ENCODE data around the gene ODC1.

Gene ODC1

GRCh38 chr2:10393640-10393982 lies 54.5 kb downstream of the ODC1 start:
- TF ChIP-seq, protein P1, sequence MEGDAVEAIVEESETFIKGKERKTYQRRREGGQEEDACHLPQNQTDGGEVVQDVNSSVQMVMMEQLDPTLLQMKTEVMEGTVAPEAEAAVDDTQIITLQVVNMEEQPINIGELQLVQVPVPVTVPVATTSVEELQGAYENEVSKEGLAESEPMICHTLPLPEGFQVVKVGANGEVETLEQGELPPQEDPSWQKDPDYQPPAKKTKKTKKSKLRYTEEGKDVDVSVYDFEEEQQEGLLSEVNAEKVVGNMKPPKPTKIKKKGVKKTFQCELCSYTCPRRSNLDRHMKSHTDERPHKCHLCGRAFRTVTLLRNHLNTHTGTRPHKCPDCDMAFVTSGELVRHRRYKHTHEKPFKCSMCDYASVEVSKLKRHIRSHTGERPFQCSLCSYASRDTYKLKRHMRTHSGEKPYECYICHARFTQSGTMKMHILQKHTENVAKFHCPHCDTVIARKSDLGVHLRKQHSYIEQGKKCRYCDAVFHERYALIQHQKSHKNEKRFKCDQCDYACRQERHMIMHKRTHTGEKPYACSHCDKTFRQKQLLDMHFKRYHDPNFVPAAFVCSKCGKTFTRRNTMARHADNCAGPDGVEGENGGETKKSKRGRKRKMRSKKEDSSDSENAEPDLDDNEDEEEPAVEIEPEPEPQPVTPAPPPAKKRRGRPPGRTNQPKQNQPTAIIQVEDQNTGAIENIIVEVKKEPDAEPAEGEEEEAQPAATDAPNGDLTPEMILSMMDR (IDR thresholded peaks at IDR 0.05) = no peak

GRCh38 chr2:10392951-10393639 lies 55.0 kb downstream of the ODC1 start:
- TF ChIP-seq, protein P1 (IDR thresholded peaks at IDR 0.05) = no peak

DNA sequence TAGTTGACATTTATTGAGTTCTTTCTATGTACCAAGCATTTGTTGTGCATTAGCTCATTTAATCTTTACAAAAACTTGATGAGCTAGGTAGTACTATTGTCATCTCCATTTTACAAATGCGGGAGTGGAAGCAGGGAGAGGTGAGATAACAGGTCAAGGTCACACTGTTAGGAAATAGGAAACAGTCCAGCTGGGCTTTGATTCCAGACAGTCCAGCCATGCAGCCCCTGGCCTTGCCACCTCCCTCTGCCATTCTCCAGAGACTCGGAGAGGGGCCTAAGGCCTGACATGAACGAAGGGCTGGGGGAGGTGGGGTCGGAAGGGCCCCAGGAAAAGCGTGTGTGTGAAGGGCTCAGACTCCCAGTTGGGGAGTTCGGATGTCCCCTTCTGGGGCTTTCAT lies 55.6 kb downstream of the ODC1 start:
- TF ChIP-seq, protein P1 (IDR thresholded peaks at IDR 0.05) = no peak

DNA sequence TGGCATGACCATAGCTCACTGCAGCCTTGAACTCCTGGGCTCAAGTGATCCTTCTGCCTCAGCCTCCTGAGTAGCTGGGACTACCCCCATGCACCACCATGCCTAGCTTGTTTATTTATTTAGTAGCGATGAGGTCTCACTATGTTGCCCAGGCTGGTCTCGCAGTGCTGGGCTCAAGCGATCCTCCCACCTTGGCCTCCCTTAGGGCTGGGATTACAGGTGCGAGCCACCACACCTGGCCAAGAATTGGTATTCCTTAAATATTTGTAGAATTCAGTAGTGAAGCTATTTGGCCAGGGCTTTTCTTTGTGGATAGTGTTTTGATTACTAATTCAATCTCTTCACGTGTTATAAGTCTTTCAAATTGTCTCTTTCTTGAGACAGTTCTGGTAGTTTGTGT lies 56.0 kb downstream of the ODC1 start:
- TF ChIP-seq, protein P1 (IDR thresholded peaks at IDR 0.05) = no peak

DNA sequence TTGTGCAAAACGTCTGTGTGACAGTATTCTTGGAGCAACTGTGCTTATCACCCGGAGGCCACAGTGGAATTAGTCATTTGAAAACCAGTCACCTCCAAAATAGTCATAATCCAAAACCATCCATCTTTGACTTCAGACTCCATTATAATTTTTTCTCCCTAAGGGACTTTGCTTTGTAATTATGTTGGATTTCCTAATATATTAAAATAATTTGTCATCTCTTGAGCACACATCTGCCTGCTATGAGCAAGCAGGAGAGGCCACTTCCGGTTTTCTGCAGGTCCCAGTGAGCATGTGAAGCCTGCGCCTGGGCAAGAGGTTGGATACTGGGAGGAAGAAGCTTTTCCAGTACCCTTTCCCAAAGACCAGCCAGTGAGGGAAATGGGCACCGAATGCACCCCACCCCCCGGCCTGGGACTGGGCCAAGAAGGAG lies 57.7 kb downstream of the ODC1 start:
- TF ChIP-seq, protein P1 (IDR thresholded peaks at IDR 0.05) = no peak

Measured in LNCAP (cell line).